Glomerular endothelial cell (primary cell): ENCODE measurements around the gene TTC39C. TPM values are rescaled to one million over a fixed set of nuclear protein-coding genes. Genes with fewer than 3 reads are reported as not detected.
"Not testable (repeated sequence)": the region's sequence is repeated elsewhere in the genome, so short reads cannot be mapped to it uniquely, and the experiment has no call there.

ENCODE experiments used
- DNase-seq: peaks from one replicate; pipeline ENCODE4 v3.0.0-alpha.2; 2011; ENCODE audit warnings: low read depth, low spot score; ENCODE audit errors: extremely low read depth
- total RNA-seq: library from RNA; depleted of rRNA; stranded (reverse); fragments of >200 nt; gene quantifications from 2 replicates; pipeline ENCODE4 v1.2.3, GENCODE V29; 2015

The TTC39C gene
- total RNA-seq, 1 donor from 2014 or later, result 2.3 TPM

- no peak for DNase-seq
These were observed 558 bp downstream of the TTC39C start for GRCh38 chr18:24014986-24015638.

- DNase-seq, result no peak
These were observed 1.4 kb downstream of the TTC39C start for GRCh38 chr18:24015639-24016631.

- no peak for DNase-seq
These were observed 2.1 kb downstream of the TTC39C start for GRCh38 chr18:24016643-24017042.

- no peak for DNase-seq
These were observed 3.8 kb downstream of the TTC39C start for GRCh38 chr18:24018299-24018886.

GRCh38 chr18:24019641-24020331 lies 5.2 kb downstream of the TTC39C start:
- no peak for DNase-seq

GRCh38 chr18:24021505-24021904 lies 7.0 kb downstream of the TTC39C start:
- DNase-seq, result no peak

- DNase-seq, result no peak
These were observed 7.6 kb downstream of the TTC39C start for GRCh38 chr18:24022161-24022560.

- no peak for DNase-seq
These were observed 8.7 kb downstream of the TTC39C start for GRCh38 chr18:24023185-24023814.

GRCh38 chr18:24024425-24024824 lies 9.9 kb downstream of the TTC39C start:
- DNase-seq, result no peak

GRCh38 chr18:24026457-24026856 lies 11.9 kb downstream of the TTC39C start:
- no peak for DNase-seq

GRCh38 chr18:24027156-24027827 lies 12.7 kb downstream of the TTC39C start:
- DNase-seq, result no peak

- DNase-seq, result not testable (repeated sequence)
These were observed 14.4 kb downstream of the TTC39C start for GRCh38 chr18:24028946-24029345.

GRCh38 chr18:24031318-24031717 lies 16.8 kb downstream of the TTC39C start:
- DNase-seq, result no peak

- DNase-seq, result no peak
These were observed 17.4 kb downstream of the TTC39C start for GRCh38 chr18:24031916-24032315.

GRCh38 chr18:24033641-24034412 lies 19.3 kb downstream of the TTC39C start:
- no peak for DNase-seq

- no peak for DNase-seq
These were observed 20.8 kb downstream of the TTC39C start for GRCh38 chr18:24035316-24035715.

GRCh38 chr18:24039671-24040070 lies 25.1 kb downstream of the TTC39C start:
- no peak for DNase-seq

- no peak for DNase-seq
These were observed 27.1 kb downstream of the TTC39C start for GRCh38 chr18:24041691-24042090.

- no peak for DNase-seq
These were observed 28.8 kb downstream of the TTC39C start for GRCh38 chr18:24043403-24043802.
